Upper lobe of left lung (tissue), 4 donors: ENCODE data around the gene CPN1.

Experiments used
- CTCF ChIP-seq, 6 experiments: fragments of 450-650 bp in 4 of 6; fragments of 200-600 bp in 2 of 6; sonication (generic) in 2 of 6; IDR thresholded peaks; one replicate each; pipeline ENCODE4 v1.5.1; 2016 to 2019; ENCODE audit warnings: antibody characterized with exemption in 6 of 6
- POLR2A ChIP-seq, 4 donors: fragments of 450-650 bp; IDR thresholded peaks; one replicate each; pipeline ENCODE4 v1.5.1; 2016 to 2017; ENCODE audit warnings: antibody characterized with exemption in 4 of 4, mild to moderate bottlenecking in 2 of 4

DNA sequence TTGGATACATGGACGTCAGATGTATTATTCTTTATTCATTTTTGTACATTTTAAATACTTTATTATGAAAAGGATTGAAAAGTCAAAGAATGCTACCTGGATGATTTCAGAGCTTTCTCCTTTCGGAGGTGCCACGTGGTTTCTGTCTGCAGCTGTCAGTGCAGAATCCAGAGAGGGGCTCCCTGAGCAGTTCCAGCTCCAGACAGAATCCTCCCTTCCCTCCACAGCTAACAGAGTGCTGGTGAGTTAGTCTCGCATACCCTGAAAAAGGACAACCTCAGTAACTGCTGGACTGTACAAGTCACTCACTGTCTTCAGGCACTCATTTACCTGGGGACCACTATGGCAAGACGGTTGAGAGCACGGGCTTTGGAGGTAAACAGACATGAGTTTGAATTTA is 82.8 kb downstream of the CPN1 start:
- TF ChIP-seq CTCF (IDR thresholded peaks at IDR 0.05) (no peak), POLR2A (IDR thresholded peaks at IDR 0.05) (no peak)
